HT-29 (cell line): ENCODE data around the gene CLEC3B. TPM values are rescaled to one million over a fixed set of nuclear protein-coding genes. Genes with fewer than 3 reads are reported as not detected.

Experiments
- DNase-seq: peaks from one replicate; pipeline ENCODE4 v3.0.0-alpha.2; 2015; ENCODE audit warnings: low spot score
- total RNA-seq: library from RNA; depleted of rRNA; stranded (reverse); fragments of >200 nt; shearing (Covaris generic); gene quantifications from 2 replicates; pipeline ENCODE4 v1.2.3, GENCODE V29; 2014

CLEC3B gene
- total RNA-seq, 1 experiment from 2014 or later: not detected

GRCh38 chr3:45003406-45003805, 22.7 kb upstream of the CLEC3B start:
- no peak for DNase-seq

- no peak for DNase-seq
Observed at GRCh38 chr3:45003859-45004258, 22.2 kb upstream of the CLEC3B start.

GRCh38 chr3:45007091-45007490, 19.0 kb upstream of the CLEC3B start:
- no peak for DNase-seq

- no peak for DNase-seq
Observed at GRCh38 chr3:45008117-45008516, 18.0 kb upstream of the CLEC3B start.

- DNase-seq: no peak
Observed at GRCh38 chr3:45009868-45010267, 16.2 kb upstream of the CLEC3B start.

- DNase-seq: no peak
Observed at GRCh38 chr3:45010811-45011333, 15.2 kb upstream of the CLEC3B start.

GRCh38 chr3:45011756-45012508, 14.2 kb upstream of the CLEC3B start:
- DNase-seq: no peak

- DNase-seq: no peak
Observed at GRCh38 chr3:45012577-45012976, 13.5 kb upstream of the CLEC3B start.

- DNase-seq: no peak
Observed at GRCh38 chr3:45016916-45017315, 9.2 kb upstream of the CLEC3B start.

GRCh38 chr3:45017821-45018220, 8.3 kb upstream of the CLEC3B start:
- DNase-seq: no peak

- no peak for DNase-seq
Observed at GRCh38 chr3:45020534-45020933, 5.6 kb upstream of the CLEC3B start.

- DNase-seq: no peak
Observed at GRCh38 chr3:45021524-45022297, 4.4 kb upstream of the CLEC3B start.

GRCh38 chr3:45023675-45024074, 2.4 kb upstream of the CLEC3B start:
- DNase-seq: no peak

GRCh38 chr3:45024542-45025255, 1.4 kb upstream of the CLEC3B start:
- no peak for DNase-seq

GRCh38 chr3:45026957-45027356, 854 bp downstream of the CLEC3B start:
- no peak for DNase-seq

GRCh38 chr3:45027441-45027840, 1.3 kb downstream of the CLEC3B start:
- no peak for DNase-seq

GRCh38 chr3:45029216-45029615, 3.1 kb downstream of the CLEC3B start:
- no peak for DNase-seq

- DNase-seq: no peak
Observed at GRCh38 chr3:45029661-45030060, 3.6 kb downstream of the CLEC3B start.

- no peak for DNase-seq
Observed at GRCh38 chr3:45031531-45031930, 5.4 kb downstream of the CLEC3B start.

- DNase-seq: no peak
Observed at GRCh38 chr3:45032113-45032512, 6.0 kb downstream of the CLEC3B start.

GRCh38 chr3:45033791-45034190, 7.7 kb downstream of the CLEC3B start:
- no peak for DNase-seq

- no peak for DNase-seq
Observed at GRCh38 chr3:45034612-45035252, 8.6 kb downstream of the CLEC3B start.
